A172 (cell line): ENCODE measurements around the gene ITIH3. TPM values are rescaled to one million over a fixed set of nuclear protein-coding genes. Genes with fewer than 3 reads are reported as not detected.

Experiments
- DNase-seq: peaks from one replicate; pipeline ENCODE4 v3.0.0-alpha.2; 2015; ENCODE audit warnings: low spot score
- total RNA-seq: library from RNA; depleted of rRNA; stranded (reverse); fragments of >200 nt; shearing (Covaris generic); gene quantifications from 2 replicates; pipeline ENCODE4 v1.2.3, GENCODE V29; 2014

ITIH3 gene
- total RNA-seq, 1 experiment from 2014 or later = 3.1 TPM

- DNase-seq = no peak
Measured at GRCh38 chr3:52829482-52829881, 34.9 kb downstream of the ITIH3 start.

- DNase-seq = no peak
Measured at GRCh38 chr3:52829906-52830463, 35.4 kb downstream of the ITIH3 start.

DNA sequence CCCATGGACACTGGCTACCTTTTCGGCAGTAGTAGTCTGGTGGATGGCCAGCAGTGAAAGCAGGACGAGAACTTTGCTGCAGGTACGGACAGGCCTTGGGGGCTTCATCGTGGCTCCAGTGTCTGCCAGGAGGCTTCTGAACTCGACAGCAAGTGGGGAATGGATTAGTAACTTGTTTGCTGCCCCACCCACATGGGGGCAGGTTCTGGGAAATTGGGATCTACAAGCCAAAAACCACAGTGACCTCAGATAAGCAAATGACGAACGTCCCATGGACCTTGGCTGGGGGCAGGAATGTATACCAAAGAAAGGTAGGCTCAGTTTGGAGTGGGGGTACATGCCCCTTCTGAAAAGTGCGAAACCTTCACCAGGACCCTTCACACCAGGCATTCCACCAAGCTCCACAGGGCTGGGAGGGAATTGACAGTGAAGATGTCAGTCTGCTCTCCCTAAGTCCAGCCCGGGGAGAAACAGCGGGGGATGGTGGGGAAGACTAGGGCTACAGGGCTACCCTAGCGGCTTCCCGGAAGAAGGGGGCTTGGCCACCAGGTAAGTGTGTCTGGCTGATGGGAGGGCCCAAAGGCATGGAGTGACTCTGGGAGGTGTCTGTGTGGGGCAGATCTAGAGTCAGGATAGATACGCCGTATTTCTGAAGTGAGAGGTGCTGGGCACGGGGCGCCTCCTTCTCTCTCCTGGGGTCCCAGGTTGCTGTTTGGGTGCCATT lies 36.1 kb downstream of the ITIH3 start, which contains the start of gene ITIH4:
ITIH4 (minus strand) TSS at position 138 of the 724 bp plus-strand sequence; CDS start at position 108, 30 bp downstream.
- no peak for DNase-seq

- DNase-seq = peak; percentile 83
Measured at GRCh38 chr3:52831500-52832301, 37.1 kb downstream of the ITIH3 start.

DNA sequence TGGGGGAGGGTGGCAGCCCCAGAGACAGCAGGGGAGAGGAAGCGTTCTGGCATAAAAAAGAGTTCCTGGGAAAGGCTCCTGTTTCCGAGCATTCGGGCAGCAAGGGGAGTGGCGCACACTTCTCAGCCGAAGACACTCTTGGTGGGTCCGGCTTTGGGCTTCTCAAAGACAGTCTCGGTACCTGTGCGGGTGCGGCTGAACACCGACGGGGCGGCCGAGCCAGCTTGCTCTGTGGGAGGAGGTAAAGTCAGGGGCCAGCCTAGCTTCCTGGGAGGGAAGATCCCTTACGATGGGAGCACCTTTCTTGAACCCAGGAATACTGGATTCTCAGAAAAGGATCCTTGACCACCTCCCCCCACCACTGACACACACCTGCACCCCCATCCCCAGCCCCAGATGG lies 38.6 kb downstream of the ITIH3 start:
- no peak for DNase-seq

DNA sequence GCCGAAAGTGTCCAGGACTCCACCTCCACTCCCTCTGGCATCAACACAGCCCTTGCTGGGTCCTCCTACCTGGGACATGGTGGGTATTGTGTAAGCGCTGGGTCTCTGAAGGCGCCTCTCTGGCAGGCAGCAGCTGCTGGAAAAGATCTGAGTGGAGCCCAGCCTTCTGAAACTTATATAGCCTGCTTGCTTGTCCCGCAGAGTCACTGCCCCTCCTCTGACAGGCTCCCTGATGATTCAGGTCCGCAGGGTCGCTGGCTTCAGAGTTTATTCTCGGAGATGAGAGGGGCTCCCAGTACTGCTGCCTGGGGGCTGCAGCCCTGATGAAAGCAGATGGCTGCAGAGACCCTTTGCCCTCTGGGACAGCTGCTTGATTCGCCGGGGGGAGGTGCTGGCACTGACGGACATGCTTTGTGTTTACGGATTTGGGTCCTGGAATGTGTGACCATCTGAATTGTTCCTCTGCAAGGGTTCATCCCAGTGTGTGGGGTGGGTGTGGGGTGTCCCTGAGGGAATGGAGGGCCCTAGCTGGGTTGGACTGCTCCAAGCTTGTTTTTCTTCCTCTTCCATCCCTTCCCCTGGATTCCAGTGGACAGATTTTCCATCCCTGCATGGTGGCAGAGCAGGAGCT lies 40.4 kb downstream of the ITIH3 start, which contains the start of gene MUSTN1:
MUSTN1 (minus strand) TSS at position 149 of the 631 bp plus-strand sequence; CDS start at position 78, 71 bp downstream.
- DNase-seq = no peak

DNA sequence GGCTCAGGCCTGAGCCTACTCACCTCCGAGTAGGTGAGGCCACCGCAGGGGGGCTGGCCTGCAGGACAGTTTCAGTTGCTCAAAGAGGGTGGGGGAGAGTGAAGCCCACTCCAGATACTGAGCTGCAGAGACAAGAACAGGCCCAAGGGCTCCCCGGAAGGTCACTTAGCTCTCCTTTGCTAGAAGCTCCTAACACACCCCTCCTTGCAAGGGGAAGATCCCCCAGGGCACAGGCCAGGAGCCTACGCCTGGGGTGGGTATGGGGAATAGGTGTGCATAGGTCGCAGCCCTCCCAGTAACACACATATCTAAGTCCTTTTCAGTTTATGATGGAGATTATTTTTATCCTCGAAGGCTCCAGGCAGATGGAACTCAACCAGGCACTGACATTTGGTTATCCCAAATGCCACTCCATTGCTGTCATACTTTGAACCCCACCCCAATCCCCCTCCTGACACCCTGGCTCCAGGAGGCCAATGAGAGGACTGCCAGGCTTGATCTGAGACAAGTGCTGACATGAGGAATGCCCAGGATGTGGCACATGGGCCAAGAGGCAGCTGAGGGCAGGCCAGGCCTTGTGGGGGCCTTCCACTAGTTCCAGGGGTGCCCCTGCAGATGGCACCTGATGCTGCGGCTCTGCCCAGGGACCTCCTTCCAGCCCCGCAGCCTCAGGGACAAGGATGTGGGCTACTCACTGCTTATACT lies 41.3 kb downstream of the ITIH3 start:
- DNase-seq = no peak

DNA sequence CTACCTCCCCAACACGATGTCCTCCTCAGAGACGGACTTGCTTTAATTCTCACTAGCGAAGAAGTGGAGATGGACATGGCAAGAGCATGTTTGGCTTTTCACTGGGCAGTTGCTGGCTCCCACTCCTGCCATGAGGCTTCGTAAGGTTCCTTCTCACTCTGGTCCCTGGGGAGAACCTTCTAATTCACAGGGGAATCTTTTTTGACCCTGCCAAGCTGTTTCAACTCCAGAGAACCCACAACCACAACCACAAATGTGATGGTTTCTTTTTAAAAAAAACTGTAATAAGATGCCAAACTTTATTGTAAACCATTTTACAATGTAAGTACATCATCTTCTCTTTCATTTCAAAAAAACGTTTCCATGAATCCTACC lies 41.9 kb downstream of the ITIH3 start:
- no peak for DNase-seq

GRCh38 chr3:52836986-52837385 lies 42.4 kb downstream of the ITIH3 start:
- DNase-seq = no peak

GRCh38 chr3:52838561-52839267 lies 44.1 kb downstream of the ITIH3 start:
- DNase-seq = no peak

- no peak for DNase-seq
Measured at GRCh38 chr3:52839268-52839575, 44.6 kb downstream of the ITIH3 start.

- DNase-seq = no peak
Measured at GRCh38 chr3:52839892-52840545, 45.4 kb downstream of the ITIH3 start.

DNA sequence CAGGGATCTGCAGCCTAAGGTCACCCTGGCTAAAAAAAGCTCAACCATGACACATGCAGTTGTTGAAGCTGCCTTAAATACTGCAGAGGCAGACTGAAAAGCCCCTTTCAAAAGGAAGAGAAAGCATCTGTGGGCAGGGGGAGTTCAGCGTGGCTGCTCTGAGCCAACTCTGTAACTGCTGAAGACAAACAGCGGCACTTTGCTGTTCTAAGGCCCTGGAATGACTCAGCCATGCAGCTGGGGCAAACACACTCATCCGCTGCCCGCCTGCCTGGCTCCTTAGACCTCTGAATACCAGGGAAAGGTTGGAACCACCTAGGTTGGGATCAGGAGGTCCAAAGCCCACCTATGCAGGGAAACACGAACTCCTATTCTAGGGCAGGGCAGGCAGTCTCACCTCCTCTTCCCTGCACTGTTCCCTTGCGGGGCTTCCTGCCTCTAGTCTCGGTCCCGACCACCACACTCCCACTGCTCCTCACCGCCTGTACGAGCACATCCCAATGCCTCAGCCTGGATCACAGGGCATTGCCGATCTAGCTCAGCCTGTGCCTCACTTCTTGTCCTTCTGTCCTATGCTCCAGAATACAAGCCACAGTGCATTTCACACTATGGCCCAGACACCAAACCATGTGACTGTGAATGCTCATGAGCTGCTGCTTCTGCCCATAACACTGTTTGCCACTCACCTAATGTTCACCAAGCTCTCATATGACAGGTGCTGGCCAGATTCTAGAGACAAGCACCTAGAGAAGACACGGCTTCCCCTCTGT lies 46.8 kb downstream of the ITIH3 start:
- no peak for DNase-seq

- no peak for DNase-seq
Measured at GRCh38 chr3:52841981-52842340, 47.4 kb downstream of the ITIH3 start.

DNA sequence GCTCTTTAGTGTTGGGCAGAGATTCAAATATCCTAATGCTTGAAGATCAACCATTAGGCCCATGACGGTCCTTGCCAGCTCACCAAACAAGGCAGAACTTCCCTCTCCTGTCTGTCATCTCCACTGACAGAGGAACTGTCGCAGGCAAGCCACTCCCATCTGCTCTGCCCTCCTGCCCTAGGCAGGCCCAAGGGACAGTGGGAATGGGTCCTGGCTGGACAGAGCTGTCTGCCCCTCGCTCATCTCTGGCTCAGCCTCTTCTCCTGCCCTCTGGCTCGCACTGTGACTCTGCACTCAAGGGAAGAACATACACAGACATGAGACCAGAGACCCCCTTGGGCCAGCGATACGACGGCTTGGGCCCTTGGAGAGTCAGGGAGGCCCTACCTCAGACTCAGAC lies 47.8 kb downstream of the ITIH3 start:
- DNase-seq = no peak

DNA sequence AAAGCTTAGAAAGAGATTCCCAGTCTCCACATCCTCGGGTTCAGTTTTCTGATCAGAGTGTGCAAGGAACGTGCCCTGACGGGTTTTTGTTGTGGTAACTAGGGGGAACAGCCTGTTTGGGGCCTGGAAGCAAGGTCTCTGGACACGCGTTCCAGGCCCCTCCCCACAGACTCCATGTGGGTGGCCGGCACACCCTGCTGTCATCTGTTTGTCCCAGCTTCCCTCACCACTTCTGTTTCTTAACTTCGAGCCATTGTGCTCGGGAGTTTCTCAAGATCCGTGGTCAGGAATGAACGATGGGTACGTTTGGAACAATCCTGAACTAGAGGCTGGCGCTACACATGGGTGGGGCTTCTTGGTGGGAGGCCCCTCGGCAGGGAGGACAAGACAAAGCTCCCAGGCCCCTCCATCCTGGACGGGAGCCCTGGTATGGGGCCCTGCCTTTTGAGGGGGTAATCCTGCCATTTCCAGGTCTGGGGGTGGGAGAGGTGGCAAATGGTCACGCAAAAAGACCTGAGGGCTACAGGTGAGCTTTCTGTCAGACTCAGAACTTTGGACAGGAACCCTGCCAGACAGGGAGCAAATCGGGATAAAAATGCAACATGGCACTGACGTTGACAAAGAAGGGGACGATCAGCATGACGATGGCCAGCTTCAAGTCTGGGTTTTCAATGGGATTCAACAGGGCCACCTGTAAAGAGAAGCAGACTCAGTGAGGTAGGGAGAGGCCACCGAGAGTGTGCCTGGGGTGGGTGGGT lies 48.7 kb downstream of the ITIH3 start:
- DNase-seq = no peak

DNA sequence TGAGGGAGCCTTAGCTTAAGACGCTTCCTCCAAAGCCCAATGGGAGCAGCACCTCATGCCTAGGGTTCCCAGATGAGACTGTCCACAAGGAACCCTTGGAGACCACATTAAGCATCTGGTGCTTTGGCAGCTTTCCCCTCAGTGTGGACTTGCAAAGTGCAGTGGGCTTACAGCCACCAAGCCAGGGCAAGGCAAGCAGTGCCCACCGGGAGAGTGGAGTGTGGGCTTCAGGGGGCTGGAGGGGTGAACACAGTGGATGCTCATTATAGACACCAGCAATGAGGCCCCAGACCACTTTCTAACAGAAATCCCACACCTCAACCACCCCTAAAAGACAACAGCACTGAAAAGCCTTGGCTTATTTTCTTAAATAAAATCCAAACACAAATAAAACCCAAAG lies 49.3 kb downstream of the ITIH3 start:
- DNase-seq = no peak

GRCh38 chr3:52844290-52844975 lies 49.8 kb downstream of the ITIH3 start:
- no peak for DNase-seq

DNA sequence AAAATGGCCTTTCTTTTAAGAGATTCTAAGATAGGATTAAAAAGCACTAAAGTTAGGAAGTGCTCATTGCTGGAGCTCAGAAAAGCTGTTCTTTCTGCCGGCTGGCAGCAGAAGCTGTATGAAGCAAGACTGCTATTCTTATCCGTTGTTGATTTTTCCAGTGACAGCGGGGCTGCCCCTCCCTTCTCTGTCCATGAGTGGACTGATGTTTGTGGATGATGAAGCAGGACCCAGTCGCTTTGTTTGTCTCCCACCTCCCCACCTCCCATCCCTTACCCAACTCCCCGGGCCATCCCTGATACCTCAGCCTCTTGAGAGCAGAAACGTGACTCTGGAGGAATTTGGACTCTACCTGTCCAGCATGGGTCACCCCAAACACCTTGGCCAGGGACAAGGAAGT lies 50.6 kb downstream of the ITIH3 start:
- DNase-seq = no peak
